HuH-7.5 (cell line): ENCODE results near the gene LRRFIP1.
"Not testable (repeated sequence)": the region's sequence is repeated elsewhere in the genome, so short reads cannot be mapped to it uniquely, and the experiment has no call there.

ENCODE experiments used
- DNase-seq: peaks from one replicate; pipeline ENCODE4 v3.0.0; 2011; ENCODE audit warnings: low spot score

The LRRFIP1 gene

GRCh38 chr2:237627441-237628246 is at the start of gene LRRFIP1:
Gene LRRFIP1 (plus strand): TSS chr2:237627587. CDS start chr2:237627645, 58 bp downstream.
- DNase-seq = peak; percentile 65

GRCh38 chr2:237577956-237578870 is 49.2 kb upstream of the LRRFIP1 start:
- no peak for DNase-seq

GRCh38 chr2:237581326-237581725 is 46.1 kb upstream of the LRRFIP1 start:
- DNase-seq = no peak

GRCh38 chr2:237581751-237582746 is 45.3 kb upstream of the LRRFIP1 start:
- peak; percentile 81 for DNase-seq

GRCh38 chr2:237583385-237584295 is 43.7 kb upstream of the LRRFIP1 start:
- DNase-seq = no peak

GRCh38 chr2:237585590-237586221 is 41.7 kb upstream of the LRRFIP1 start:
- DNase-seq = no peak

GRCh38 chr2:237588044-237588696 is 39.2 kb upstream of the LRRFIP1 start:
- no peak for DNase-seq

- DNase-seq = peak; percentile 63
Observed at GRCh38 chr2:237590272-237591140, 36.9 kb upstream of the LRRFIP1 start, which contains the start of gene RAB17. Gene RAB17 (minus strand): TSS chr2:237590734. CDS start chr2:237586154, 4,580 bp downstream.

- DNase-seq = peak; percentile 55
Observed at GRCh38 chr2:237591141-237591881, 36.1 kb upstream of the LRRFIP1 start.

GRCh38 chr2:237592425-237592980 is 34.9 kb upstream of the LRRFIP1 start:
- no peak for DNase-seq

GRCh38 chr2:237593036-237593435 is 34.4 kb upstream of the LRRFIP1 start:
- no peak for DNase-seq

GRCh38 chr2:237593596-237594320 is 33.6 kb upstream of the LRRFIP1 start:
- no peak for DNase-seq

- peak; percentile 58 for DNase-seq
Observed at GRCh38 chr2:237594514-237594871, 32.9 kb upstream of the LRRFIP1 start.

GRCh38 chr2:237595829-237596519 is 31.4 kb upstream of the LRRFIP1 start:
- not testable (repeated sequence) for DNase-seq

GRCh38 chr2:237596520-237597195 is 30.7 kb upstream of the LRRFIP1 start:
- DNase-seq = no peak
